ENCODE results near the gene LINC01488. TPM values are rescaled to one million over a fixed set of nuclear protein-coding genes. Genes with fewer than 3 reads are reported as not detected.
A peak's percentile ranks its signal among the peaks of the same experiment; 100 is the strongest.

LINC01488 gene
- total RNA-seq, 1 donor from 2014 or later = not detected

DNA sequence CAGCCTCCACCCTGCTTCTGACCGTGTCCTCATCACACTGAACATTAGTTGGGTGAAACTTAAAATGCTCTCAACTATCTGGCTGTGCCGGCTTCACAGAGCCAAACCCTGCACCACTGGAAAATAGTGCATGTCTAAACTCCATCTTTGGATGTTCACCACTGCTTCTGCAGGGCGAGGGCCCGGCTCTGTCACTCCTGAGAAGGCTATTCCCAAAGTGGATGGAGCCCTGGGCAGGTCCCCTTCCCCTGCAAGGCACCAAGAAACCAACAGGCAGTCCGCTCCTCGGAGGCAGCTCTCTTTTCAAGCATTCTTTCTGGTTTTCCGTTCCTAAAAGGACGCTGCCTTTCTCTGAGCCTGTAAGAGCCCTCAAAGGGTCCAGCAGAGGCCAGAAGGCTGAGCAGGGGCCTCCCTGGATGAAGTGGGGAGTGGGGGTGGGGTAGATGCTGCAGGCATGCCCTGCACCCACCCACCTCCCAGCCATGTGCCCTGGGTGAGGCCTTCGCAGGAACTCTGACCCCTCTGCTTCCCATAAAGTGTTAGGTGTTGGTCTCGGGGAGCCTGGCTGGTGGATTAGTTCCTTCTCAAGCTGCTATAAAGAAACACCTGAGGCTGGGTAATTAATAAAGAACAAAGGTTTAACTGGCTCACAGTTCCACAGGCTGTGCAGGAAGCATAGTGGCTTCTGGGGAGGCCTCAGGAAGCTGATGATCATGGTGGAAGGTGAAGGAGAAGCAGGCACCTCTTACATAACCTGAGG is 23.3 kb downstream of the LINC01488 start:
- no peaks in the 10 kb centered on the region for H3K79me2 ChIP-seq (ENCODE audit: insufficient read depth, low read length)
- no peak overlapping the region for H3K4me2 ChIP-seq (ENCODE audit: low read length)
- H3K27me3 Mint-ChIP-seq (ENCODE audit: low read depth, unreplicated experiment) = peaks cover 34% of the 10 kb centered on the region
- DNase-seq (ENCODE audit: low read depth) (no peak), FAIRE-seq (no peak)
- H3K27ac Mint-ChIP-seq (ENCODE audit: unreplicated experiment) = no peak overlapping the region
- no peaks in the 10 kb centered on the region for H4K20me1 ChIP-seq (ENCODE audit: insufficient read depth, low read length)
- peaks cover 7% of the 10 kb centered on the region for H3K4me1 ChIP-seq (ENCODE audit: insufficient read depth, low read length)
- no peak overlapping the region for H3K4me3 ChIP-seq (ENCODE audit: insufficient read depth, low read depth, low read length)
- H3K27ac ChIP-seq (ENCODE audit: low read depth, low read length) = no peak overlapping the region
- no peaks in the 10 kb centered on the region for H3K4me1 Mint-ChIP-seq (ENCODE audit: low read depth, unreplicated experiment)
- no peaks in the 10 kb centered on the region for H3K27me3 ChIP-seq (ENCODE audit: insufficient read depth, low read length)
- H2AFZ ChIP-seq (ENCODE audit: low read depth, low read length) = no peak overlapping the region
- no peak overlapping the region for H3K9ac ChIP-seq (ENCODE audit: low read length)
- H3K4me3 Mint-ChIP-seq (ENCODE audit: unreplicated experiment) = no peak overlapping the region
- peaks cover 11% of the 10 kb centered on the region for H3K9me3 Mint-ChIP-seq (ENCODE audit: unreplicated experiment)
- TF ChIP-seq, protein P1, sequence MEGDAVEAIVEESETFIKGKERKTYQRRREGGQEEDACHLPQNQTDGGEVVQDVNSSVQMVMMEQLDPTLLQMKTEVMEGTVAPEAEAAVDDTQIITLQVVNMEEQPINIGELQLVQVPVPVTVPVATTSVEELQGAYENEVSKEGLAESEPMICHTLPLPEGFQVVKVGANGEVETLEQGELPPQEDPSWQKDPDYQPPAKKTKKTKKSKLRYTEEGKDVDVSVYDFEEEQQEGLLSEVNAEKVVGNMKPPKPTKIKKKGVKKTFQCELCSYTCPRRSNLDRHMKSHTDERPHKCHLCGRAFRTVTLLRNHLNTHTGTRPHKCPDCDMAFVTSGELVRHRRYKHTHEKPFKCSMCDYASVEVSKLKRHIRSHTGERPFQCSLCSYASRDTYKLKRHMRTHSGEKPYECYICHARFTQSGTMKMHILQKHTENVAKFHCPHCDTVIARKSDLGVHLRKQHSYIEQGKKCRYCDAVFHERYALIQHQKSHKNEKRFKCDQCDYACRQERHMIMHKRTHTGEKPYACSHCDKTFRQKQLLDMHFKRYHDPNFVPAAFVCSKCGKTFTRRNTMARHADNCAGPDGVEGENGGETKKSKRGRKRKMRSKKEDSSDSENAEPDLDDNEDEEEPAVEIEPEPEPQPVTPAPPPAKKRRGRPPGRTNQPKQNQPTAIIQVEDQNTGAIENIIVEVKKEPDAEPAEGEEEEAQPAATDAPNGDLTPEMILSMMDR (IDR thresholded peaks at IDR 0.05; ENCODE audit: insufficient read depth, low read depth, low read length) = no peak
- no peak for TF ChIP-seq EZH2 (IDR thresholded peaks at IDR 0.05; ENCODE audit: insufficient read depth, low read length)
- no peaks in the 10 kb centered on the region for H3K9me3 ChIP-seq (ENCODE audit: insufficient read depth, low read depth, low read length)
- peaks cover 3% of the 10 kb centered on the region for H3K36me3 Mint-ChIP-seq (ENCODE audit: low read depth, unreplicated experiment)
- H3K36me3 ChIP-seq (ENCODE audit: insufficient read depth, low read length) = no peaks in the 10 kb centered on the region

DNA sequence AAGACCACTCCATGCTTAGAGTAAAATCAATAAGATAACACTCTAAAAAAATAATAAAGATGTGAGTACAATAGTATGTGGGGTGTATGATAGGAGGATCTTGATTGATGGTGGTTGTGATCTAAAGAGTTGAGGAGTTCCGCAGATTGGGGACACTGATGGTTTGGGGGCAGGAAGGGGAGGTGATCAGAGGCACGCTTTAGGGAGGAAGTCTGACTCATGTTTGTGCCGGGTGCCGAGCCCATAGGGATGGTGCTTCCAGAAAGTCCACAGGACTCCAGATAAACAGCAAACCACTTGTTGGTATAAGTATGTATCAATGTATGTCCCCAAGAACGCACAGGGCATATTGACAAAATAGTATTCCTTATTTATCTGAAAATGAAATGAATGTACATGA is 27.5 kb downstream of the LINC01488 start:
- no peak overlapping the region for H3K9ac ChIP-seq (ENCODE audit: low read length)
- H3K27me3 ChIP-seq (ENCODE audit: insufficient read depth, low read length) = no peaks in the 10 kb centered on the region
- TF ChIP-seq EZH2 (IDR thresholded peaks at IDR 0.05; ENCODE audit: insufficient read depth, low read length) = no peak
- TF ChIP-seq, protein P1 (IDR thresholded peaks at IDR 0.05; ENCODE audit: insufficient read depth, low read depth, low read length) = no peak
- no peak for DNase-seq (ENCODE audit: low read depth)
- H3K9me3 ChIP-seq (ENCODE audit: insufficient read depth, low read depth, low read length) = no peaks in the 10 kb centered on the region
- no peak overlapping the region for H2AFZ ChIP-seq (ENCODE audit: low read depth, low read length)
- H3K4me2 ChIP-seq (ENCODE audit: low read length) = no peak overlapping the region
- no peaks in the 10 kb centered on the region for H3K79me2 ChIP-seq (ENCODE audit: insufficient read depth, low read length)
- Mint-ChIP-seq H3K4me3 (ENCODE audit: unreplicated experiment) (peak overlapping the region; percentile 31), H3K27me3 (ENCODE audit: low read depth, unreplicated experiment) (peaks cover 31% of the 10 kb centered on the region), H3K9me3 (ENCODE audit: unreplicated experiment) (peaks cover 12% of the 10 kb centered on the region), H3K4me1 (ENCODE audit: low read depth, unreplicated experiment) (peaks cover 6% of the 10 kb centered on the region), H3K36me3 (ENCODE audit: low read depth, unreplicated experiment) (peaks cover 3% of the 10 kb centered on the region), H3K27ac (ENCODE audit: unreplicated experiment) (no peak overlapping the region)
- H3K36me3 ChIP-seq (ENCODE audit: insufficient read depth, low read length) = no peaks in the 10 kb centered on the region
- no peak overlapping the region for H3K4me3 ChIP-seq (ENCODE audit: insufficient read depth, low read depth, low read length)
- H3K27ac ChIP-seq (ENCODE audit: low read depth, low read length) = no peak overlapping the region
- H3K4me1 ChIP-seq (ENCODE audit: insufficient read depth, low read length) = peaks cover 21% of the 10 kb centered on the region
- H4K20me1 ChIP-seq (ENCODE audit: insufficient read depth, low read length) = no peaks in the 10 kb centered on the region
- FAIRE-seq = no peak

DNA sequence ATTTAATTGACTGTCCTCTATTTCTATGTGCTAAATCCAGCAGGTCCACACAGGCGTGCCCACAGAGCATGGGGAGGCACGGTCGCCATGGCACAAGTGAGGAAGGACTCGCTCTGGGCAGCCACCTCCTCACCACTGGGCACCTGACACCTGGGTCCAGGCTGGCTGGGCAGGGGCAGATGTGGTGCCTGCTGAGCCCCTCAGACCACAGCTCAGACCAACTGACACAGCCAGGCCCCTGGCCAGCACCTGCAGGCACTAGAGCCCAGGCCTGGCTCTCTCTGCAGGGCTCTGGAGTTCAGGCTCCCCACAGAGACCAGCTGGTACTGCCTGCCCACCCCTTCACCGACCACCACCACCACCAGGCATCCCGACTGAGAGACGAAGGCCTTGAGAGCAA is 27.9 kb downstream of the LINC01488 start:
- peaks cover 21% of the 10 kb centered on the region for H3K4me1 ChIP-seq (ENCODE audit: insufficient read depth, low read length)
- no peak overlapping the region for H3K4me2 ChIP-seq (ENCODE audit: low read length)
- H4K20me1 ChIP-seq (ENCODE audit: insufficient read depth, low read length) = no peaks in the 10 kb centered on the region
- TF ChIP-seq, protein P1 (IDR thresholded peaks at IDR 0.05; ENCODE audit: insufficient read depth, low read depth, low read length) = no peak
- no peak for TF ChIP-seq EZH2 (IDR thresholded peaks at IDR 0.05; ENCODE audit: insufficient read depth, low read length)
- no peak overlapping the region for H3K27ac Mint-ChIP-seq (ENCODE audit: unreplicated experiment)
- H3K36me3 ChIP-seq (ENCODE audit: insufficient read depth, low read length) = no peaks in the 10 kb centered on the region
- peaks cover 3% of the 10 kb centered on the region for H3K36me3 Mint-ChIP-seq (ENCODE audit: low read depth, unreplicated experiment)
- no peaks in the 10 kb centered on the region for H3K79me2 ChIP-seq (ENCODE audit: insufficient read depth, low read length)
- DNase-seq (ENCODE audit: low read depth) (no peak), FAIRE-seq (no peak)
- H3K9me3 ChIP-seq (ENCODE audit: insufficient read depth, low read depth, low read length) = no peaks in the 10 kb centered on the region
- no peaks in the 10 kb centered on the region for H3K27me3 ChIP-seq (ENCODE audit: insufficient read depth, low read length)
- H3K4me3 Mint-ChIP-seq (ENCODE audit: unreplicated experiment) = no peak overlapping the region
- H3K27me3 Mint-ChIP-seq (ENCODE audit: low read depth, unreplicated experiment) = peaks cover 31% of the 10 kb centered on the region
- peaks cover 12% of the 10 kb centered on the region for H3K9me3 Mint-ChIP-seq (ENCODE audit: unreplicated experiment)
- H3K4me3 ChIP-seq (ENCODE audit: insufficient read depth, low read depth, low read length) = no peak overlapping the region
- no peak overlapping the region for H2AFZ ChIP-seq (ENCODE audit: low read depth, low read length)
- H3K27ac ChIP-seq (ENCODE audit: low read depth, low read length) = no peak overlapping the region
- peaks cover 6% of the 10 kb centered on the region for H3K4me1 Mint-ChIP-seq (ENCODE audit: low read depth, unreplicated experiment)
- no peak overlapping the region for H3K9ac ChIP-seq (ENCODE audit: low read length)
